Peyer's patch (tissue), 4 donors: ENCODE results near the gene GPC3.

Source experiments
- POLR2A ChIP-seq, 2 donors: fragments of 450-650 bp; IDR thresholded peaks; one replicate each; pipeline ENCODE4 v1.5.1; 2017; ENCODE audit warnings: antibody characterized with exemption in 2 of 2, mild to moderate bottlenecking in 2 of 2, moderate library complexity in 2 of 2
- TF ChIP-seq, protein P1 (sequence below), 6 experiments: fragments of 450-650 bp in 4 of 6; fragments of 200-600 bp in 2 of 6; sonication (generic) in 1 of 6; IDR thresholded peaks; one replicate each; pipeline ENCODE4 v1.5.1; 2017 to 2019; ENCODE audit warnings: antibody characterized with exemption in 6 of 6, mild to moderate bottlenecking in 3 of 6, moderate library complexity in 1 of 6

DNA sequence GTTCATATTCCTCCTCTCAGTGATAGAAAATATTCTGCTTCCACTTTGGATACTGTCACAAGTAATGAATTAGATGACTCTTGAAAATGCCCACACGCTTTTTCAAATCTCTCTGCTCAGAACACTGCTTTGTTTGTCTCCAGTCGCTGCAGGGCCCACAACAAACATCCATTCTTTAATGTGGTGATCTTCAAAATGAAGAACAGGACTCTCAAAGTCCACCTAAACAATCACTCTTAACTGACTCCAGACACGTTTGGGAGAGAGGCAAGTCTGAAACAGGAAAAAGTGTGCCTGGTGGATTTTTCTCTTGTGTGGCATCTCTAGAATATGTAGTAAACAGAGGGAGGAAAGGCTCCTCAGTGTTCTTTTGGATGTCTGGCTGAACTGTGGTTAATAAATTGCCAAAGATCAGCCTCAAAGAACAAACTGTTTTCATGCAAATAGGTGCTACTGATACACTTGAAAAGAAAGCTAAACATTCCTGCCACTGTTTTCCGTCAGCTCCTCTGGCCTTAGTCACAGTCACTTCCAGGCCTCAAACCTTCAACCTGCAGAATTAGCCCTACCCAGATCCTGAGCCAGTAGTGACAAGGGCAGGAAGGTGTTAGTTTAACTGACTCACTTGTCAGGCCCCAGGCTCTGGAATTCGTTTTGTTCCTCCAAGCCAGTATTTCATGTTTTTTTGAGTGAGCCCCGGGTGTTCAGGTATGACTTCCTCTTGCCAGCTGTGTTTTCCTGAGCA, 310.5 kb downstream of the GPC3 start:
- TF ChIP-seq, protein P1, sequence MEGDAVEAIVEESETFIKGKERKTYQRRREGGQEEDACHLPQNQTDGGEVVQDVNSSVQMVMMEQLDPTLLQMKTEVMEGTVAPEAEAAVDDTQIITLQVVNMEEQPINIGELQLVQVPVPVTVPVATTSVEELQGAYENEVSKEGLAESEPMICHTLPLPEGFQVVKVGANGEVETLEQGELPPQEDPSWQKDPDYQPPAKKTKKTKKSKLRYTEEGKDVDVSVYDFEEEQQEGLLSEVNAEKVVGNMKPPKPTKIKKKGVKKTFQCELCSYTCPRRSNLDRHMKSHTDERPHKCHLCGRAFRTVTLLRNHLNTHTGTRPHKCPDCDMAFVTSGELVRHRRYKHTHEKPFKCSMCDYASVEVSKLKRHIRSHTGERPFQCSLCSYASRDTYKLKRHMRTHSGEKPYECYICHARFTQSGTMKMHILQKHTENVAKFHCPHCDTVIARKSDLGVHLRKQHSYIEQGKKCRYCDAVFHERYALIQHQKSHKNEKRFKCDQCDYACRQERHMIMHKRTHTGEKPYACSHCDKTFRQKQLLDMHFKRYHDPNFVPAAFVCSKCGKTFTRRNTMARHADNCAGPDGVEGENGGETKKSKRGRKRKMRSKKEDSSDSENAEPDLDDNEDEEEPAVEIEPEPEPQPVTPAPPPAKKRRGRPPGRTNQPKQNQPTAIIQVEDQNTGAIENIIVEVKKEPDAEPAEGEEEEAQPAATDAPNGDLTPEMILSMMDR (IDR thresholded peaks at IDR 0.05) = no peak
- no peak for TF ChIP-seq POLR2A (IDR thresholded peaks at IDR 0.05)
